ENCODE data around the gene TICAM1. TPM values are rescaled to one million over a fixed set of nuclear protein-coding genes. Genes with fewer than 3 reads are reported as not detected.
"Not testable (repeated sequence)": the region's sequence is repeated elsewhere in the genome, so short reads cannot be mapped to it uniquely, and the experiment has no call there.

TICAM1 gene
- total RNA-seq, 2 experiments from 2014 or later, result 14.1 to 14.3 TPM

DNA sequence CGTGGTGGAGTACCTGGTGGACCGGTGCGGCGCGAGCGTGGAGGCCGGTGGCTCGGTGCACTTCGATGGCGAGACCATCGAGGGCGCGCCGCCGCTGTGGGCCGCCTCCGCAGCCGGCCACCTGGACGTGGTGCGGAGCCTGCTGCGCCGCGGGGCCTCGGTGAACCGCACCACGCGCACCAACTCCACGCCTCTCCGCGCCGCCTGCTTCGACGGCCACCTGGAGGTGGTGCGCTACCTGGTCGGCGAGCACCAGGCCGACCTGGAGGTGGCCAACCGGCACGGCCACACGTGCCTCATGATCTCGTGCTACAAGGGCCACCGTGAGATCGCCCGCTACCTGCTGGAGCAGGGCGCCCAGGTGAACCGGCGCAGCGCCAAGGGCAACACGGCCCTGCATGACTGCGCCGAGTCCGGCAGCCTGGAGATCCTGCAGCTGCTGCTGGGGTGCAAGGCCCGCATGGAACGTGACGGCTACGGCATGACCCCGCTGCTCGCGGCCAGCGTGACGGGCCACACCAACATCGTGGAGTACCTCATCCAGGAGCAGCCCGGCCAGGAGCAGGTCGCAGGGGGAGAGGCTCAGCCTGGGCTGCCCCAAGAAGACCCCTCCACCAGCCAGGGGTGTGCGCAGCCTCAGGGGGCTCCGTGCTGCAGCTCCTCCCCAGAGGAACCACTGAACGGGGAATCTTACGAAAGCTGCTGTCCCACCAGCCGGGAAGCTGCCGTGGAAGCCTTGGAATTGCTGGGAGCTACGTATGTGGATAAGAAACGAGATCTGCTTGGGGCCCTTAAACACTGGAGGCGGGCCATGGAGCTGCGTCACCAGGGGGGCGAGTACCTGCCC is 39.3 kb downstream of the TICAM1 start:
- Mint-ChIP-seq H3K4me3 (peak overlapping the region; percentile 89), H3K4me1 (peaks cover 18% of the 10 kb centered on the region), H3K27ac (peak overlapping the region; percentile 85)
- not testable (repeated sequence) for H3K9me3 Mint-ChIP-seq; H3K36me3 Mint-ChIP-seq; ATAC-seq (ENCODE audit: low read depth); DNase-seq; H3K27me3 Mint-ChIP-seq
- POLR2A ChIA-PET, result interaction anchor here (0.6 to 2.4 kb wide), 7 partner anchors 12 to 176 kb away, joined by 3 to 28 read pairs (median 5); partner anchors contain the start of genes DPP9 and KDM4B

DNA sequence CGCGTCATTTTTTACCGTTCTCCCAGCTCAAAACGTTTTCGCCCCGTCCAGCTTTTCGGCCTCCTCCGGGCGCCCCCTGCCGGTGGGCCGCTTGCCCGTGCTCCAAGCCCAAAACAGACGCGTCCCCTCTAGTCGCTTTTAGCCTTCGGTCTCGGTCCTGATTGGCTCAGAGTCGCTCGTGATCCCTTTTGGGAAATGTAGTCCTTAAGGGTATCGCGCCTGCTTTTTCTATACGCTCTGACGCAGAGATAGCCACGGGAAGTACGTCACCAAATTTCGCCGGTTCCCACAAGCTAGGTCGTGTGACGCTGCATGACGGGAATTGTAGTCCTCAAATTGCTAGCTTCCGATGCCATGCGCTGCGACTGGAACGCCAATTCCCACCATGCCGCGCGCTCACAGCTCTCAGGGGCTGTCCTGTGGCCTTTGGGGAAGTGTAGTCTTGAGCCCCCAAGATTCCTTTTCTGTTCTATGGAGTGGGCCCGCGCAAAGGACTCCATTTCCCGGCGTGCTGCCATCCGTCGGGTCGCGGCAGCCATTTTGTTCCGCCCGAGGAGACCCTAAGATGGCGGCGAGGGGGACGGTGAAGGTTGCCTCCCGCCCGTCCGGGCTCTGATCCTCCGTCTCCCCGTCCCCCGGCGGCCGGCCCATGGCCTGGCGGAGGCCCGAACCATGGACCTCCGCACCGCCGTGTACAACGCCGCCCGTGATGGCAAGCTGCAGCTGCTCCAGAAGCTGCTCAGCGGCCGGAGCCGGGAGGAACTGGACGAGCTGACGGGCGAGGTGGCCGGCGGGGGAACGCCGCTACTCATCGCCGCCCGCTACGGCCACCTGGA is 40.1 kb downstream of the TICAM1 start, which contains the start of gene FEM1A:
Gene FEM1A, plus strand, starts transcription at position 552 of the 836 bp plus-strand sequence. Its CDS starts 121 bp downstream, at position 673.
- peak within 1 kb of the TSS; percentile 89 for H3K4me3 Mint-ChIP-seq
- peaks cover 2% of the 10 kb centered on the region for H3K36me3 Mint-ChIP-seq
- H3K27ac Mint-ChIP-seq, result peak within 1 kb of the TSS; percentile 85
- H3K9me3 Mint-ChIP-seq, result no peaks in the 10 kb centered on the region
- peak; percentile 98 for DNase-seq
- H3K4me1 Mint-ChIP-seq, result peaks cover 18% of the 10 kb centered on the region
- peak; percentile 97 for ATAC-seq (ENCODE audit: low read depth)
- POLR2A ChIA-PET, result interaction anchor here (0.6 to 2.4 kb wide), 9 partner anchors 13 to 177 kb away, joined by 3 to 28 read pairs (median 4); partner anchors contain the start of genes DPP9 and KDM4B
- H3K27me3 Mint-ChIP-seq, result no peaks in the 10 kb centered on the region

GRCh38 chr19:4786412-4787016 is 45.0 kb downstream of the TICAM1 start:
- H3K4me3 Mint-ChIP-seq; H3K9me3 Mint-ChIP-seq; H3K36me3 Mint-ChIP-seq; DNase-seq; POLR2A ChIA-PET; H3K4me1 Mint-ChIP-seq; H3K27ac Mint-ChIP-seq; ATAC-seq (ENCODE audit: low read depth); H3K27me3 Mint-ChIP-seq: not testable (repeated sequence)

DNA sequence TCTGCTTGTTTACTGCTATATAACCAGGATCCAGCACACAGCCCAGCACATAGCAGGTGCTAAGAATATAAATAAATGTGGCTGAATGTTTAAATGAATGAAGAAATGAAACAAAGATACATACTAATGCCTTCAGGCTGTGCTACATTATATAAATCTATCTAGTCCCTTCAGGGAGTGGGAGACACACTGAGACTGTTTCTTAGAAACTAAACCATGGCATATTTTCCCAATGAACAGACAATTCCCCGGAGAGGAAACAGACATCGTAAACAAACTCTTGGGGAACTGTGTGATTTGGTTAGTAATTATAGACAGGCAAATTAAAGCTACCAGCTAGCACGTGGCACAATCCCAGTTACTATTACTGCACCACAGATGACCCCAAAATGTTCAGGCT is 49.7 kb downstream of the TICAM1 start:
- POLR2A ChIA-PET, result no interaction called here
- ATAC-seq (ENCODE audit: low read depth), result no peak
- peaks cover 5% of the 10 kb centered on the region for H3K27me3 Mint-ChIP-seq
- no peaks in the 10 kb centered on the region for H3K9me3 Mint-ChIP-seq
- no peaks in the 10 kb centered on the region for H3K36me3 Mint-ChIP-seq
- no peaks in the 10 kb centered on the region for H3K4me1 Mint-ChIP-seq
- no peak overlapping the region for H3K4me3 Mint-ChIP-seq
- DNase-seq, result no peak
- no peak overlapping the region for H3K27ac Mint-ChIP-seq

DNA sequence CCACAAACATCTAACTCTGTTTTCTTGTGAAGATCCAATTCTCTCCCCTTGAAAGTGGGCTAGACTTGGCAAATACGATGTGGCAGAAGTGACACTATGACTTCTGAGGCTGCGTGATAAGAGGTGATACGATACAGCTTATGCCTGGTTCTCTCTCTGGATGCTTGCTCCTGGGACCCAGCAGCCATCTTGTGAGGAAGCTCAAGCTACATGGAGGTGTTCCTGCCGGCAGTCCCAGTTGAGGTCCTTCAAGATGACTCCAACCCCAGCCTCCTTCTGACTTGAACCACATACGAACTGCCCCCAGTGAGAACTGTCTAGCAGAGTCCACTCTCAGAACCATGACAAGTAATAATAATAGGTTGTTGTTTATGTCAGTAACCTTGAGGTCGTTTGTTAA is 50.7 kb downstream of the TICAM1 start:
- POLR2A ChIA-PET, result no interaction called here
- H3K4me3 Mint-ChIP-seq, result no peak overlapping the region
- no peak for ATAC-seq (ENCODE audit: low read depth)
- DNase-seq, result no peak
- no peaks in the 10 kb centered on the region for H3K4me1 Mint-ChIP-seq
- no peaks in the 10 kb centered on the region for H3K36me3 Mint-ChIP-seq
- H3K9me3 Mint-ChIP-seq, result no peaks in the 10 kb centered on the region
- peaks cover 5% of the 10 kb centered on the region for H3K27me3 Mint-ChIP-seq
- no peak overlapping the region for H3K27ac Mint-ChIP-seq

- not testable (repeated sequence) for H3K27me3 Mint-ChIP-seq; H3K4me1 Mint-ChIP-seq; DNase-seq; H3K9me3 Mint-ChIP-seq; H3K36me3 Mint-ChIP-seq; ATAC-seq (ENCODE audit: low read depth); H3K27ac Mint-ChIP-seq; H3K4me3 Mint-ChIP-seq
- POLR2A ChIA-PET, result interaction anchor here (0.6 kb wide), 1 partner anchor 33 kb away, joined by 3 read pairs; no protein-coding TSS in a partner anchor
Observed at GRCh38 chr19:4778124-4778523, 53.4 kb downstream of the TICAM1 start.

DNA sequence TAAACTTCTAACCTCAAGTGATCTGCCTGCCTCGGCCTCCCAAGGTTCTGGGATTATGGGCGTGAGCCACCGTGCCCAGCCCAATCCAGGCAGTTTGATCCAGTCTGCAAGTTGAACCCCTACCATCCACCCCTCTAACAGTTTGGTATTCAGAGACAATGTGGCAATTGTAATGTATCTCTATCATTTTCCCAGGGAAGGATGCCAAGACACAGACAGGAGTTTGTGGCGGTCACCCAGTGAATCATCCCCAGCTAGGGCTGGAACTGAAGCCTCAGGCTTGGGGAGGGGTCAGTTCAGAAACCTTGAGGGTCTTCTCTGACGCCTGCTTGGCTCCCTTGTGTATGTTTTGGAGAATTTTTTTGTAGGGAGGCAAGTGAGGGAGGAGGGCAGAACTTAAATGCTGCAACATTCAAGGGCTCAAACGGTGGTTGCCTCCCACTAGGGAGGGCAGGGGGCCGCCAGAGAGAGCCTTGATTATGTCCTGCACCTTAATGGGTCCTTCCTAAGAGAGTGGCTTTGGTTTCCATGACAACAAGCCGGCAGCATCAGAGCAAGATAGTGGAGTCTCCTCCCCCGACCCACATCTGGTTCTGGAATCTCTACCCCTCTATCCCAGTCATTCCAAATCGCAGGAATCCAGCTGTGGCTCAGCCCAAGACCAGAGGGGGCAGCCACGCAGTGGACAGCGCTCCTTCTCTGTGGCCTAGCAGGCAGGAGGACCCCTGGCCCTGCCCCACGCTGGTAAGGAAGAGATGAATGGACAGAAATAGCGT is 54.9 kb downstream of the TICAM1 start:
- ATAC-seq (ENCODE audit: low read depth) (no peak), DNase-seq (no peak)
- H3K9me3 Mint-ChIP-seq, result no peaks in the 10 kb centered on the region
- no peak overlapping the region for H3K4me3 Mint-ChIP-seq
- no peaks in the 10 kb centered on the region for H3K4me1 Mint-ChIP-seq
- peaks cover 3% of the 10 kb centered on the region for H3K27me3 Mint-ChIP-seq
- H3K36me3 Mint-ChIP-seq, result no peaks in the 10 kb centered on the region
- no peak overlapping the region for H3K27ac Mint-ChIP-seq
- POLR2A ChIA-PET, result no interaction called here

DNA sequence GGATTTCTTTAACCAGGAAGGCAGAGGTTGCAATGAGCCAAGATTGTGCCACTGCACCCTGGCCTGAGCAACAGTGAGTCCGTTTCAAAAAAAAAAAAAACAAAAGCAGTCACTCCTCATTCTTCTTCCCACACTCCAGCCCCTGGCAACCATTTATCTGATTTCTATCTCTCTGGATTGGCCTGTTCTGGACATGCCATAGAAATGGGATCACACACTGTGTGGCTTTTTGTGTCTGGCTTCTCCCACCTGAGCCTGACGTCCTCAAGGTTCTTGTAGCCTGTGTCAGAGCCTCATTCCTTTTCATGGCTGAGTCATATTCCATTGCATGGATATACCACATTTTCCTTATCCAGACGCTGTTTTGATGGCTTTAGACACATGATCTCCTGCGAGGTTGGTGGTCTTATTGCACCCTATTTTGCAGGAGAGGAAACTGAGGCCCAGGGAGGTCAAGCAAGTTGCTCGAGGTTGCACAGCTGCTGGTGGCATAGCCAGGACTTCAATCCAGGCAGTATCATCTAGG is 55.8 kb downstream of the TICAM1 start:
- POLR2A ChIA-PET, result no interaction called here
- Mint-ChIP-seq H3K36me3 (no peaks in the 10 kb centered on the region), H3K4me1 (no peaks in the 10 kb centered on the region), H3K27ac (no peak overlapping the region), H3K4me3 (no peak overlapping the region), H3K9me3 (no peaks in the 10 kb centered on the region), H3K27me3 (peaks cover 3% of the 10 kb centered on the region)
- ATAC-seq (ENCODE audit: low read depth) (no peak), DNase-seq (no peak)

GRCh38 chr19:4774136-4774535 is 57.4 kb downstream of the TICAM1 start:
- POLR2A ChIA-PET, result no interaction called here
- Mint-ChIP-seq H3K9me3 (peaks cover 1% of the 10 kb centered on the region), H3K36me3 (no peaks in the 10 kb centered on the region), H3K27ac (no peak overlapping the region), H3K4me1 (no peaks in the 10 kb centered on the region), H3K27me3 (peaks cover 3% of the 10 kb centered on the region), H3K4me3 (no peak overlapping the region)
- ATAC-seq (ENCODE audit: low read depth) (no peak), DNase-seq (no peak)

DNA sequence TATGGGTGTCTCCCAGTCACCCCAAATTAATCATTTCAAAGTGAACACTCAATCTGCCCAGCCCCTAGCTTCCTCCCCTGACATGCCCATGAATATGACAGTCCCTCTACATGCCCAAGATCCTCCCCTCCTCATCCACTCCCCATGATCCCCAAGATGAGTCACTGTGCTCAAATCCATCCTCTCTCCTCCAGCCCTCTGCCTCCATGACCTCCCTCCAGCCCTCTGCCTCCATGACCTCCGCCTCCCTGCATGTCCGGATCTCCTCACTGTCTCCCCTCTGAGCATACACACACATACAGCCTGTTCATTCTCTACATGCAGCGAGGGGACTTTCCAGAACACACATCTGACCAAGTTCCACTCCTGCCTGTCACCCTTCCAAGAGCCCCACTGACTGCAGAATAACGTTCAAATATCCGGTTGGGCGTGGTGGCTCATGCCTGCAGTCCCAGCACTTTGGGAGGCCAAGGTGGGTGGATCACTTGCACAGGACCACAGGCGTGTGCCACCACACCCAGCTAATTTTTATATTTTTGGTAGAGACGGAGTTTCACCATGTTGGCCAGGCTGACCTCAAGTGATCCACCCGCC is 58.4 kb downstream of the TICAM1 start:
- no peak overlapping the region for H3K4me3 Mint-ChIP-seq
- ATAC-seq (ENCODE audit: low read depth) (no peak), DNase-seq (no peak)
- peaks cover 3% of the 10 kb centered on the region for H3K27me3 Mint-ChIP-seq
- H3K9me3 Mint-ChIP-seq, result peaks cover 1% of the 10 kb centered on the region
- H3K27ac Mint-ChIP-seq, result no peak overlapping the region
- POLR2A ChIA-PET, result no interaction called here
- no peaks in the 10 kb centered on the region for H3K36me3 Mint-ChIP-seq
- no peaks in the 10 kb centered on the region for H3K4me1 Mint-ChIP-seq

- Mint-ChIP-seq H3K27me3 (peaks cover 5% of the 10 kb centered on the region), H3K4me1 (no peaks in the 10 kb centered on the region)
Observed at GRCh38 chr19:4772566-4772965, 58.9 kb downstream of the TICAM1 start.

More at GRCh38 chr19:4772566-4772965, 58.9 kb downstream of the TICAM1 start:
- no peak for DNase-seq
- POLR2A ChIA-PET, result no interaction called here
- Mint-ChIP-seq H3K27ac (no peak overlapping the region), H3K36me3 (no peaks in the 10 kb centered on the region), H3K4me3 (no peak overlapping the region), H3K9me3 (peaks cover 1% of the 10 kb centered on the region)
- no peak for ATAC-seq (ENCODE audit: low read depth)

All from activated naive CD8-positive, alpha-beta T cell treated with anti-CD3 and anti-CD28 coated beads, Interleukin-2, amount 10 ng/mL, durations not matched to agents 7 days and 5 days (primary cell).